ENCODE data around the gene TFAP2A. TPM values are rescaled to one million over a fixed set of nuclear protein-coding genes. Genes with fewer than 3 reads are reported as not detected.
A peak's percentile ranks its signal among the peaks of the same experiment; 100 is the strongest.

Gene TFAP2A
- total and polyA plus RNA-seq, 2 donors from 2014 or later, result 10.1 to 16.2 TPM

- H3K27me3 ChIP-seq (ENCODE audit: control insufficient read depth, insufficient read depth, low read length), result peaks cover 66% of the 10 kb centered on the region
- no peak overlapping the region for H3K9ac ChIP-seq (ENCODE audit: low read length in 3 of 3)
- peaks cover 0 to 4% (median 0%) of the 10 kb centered on the region in 3 donors for H3K9me3 ChIP-seq (ENCODE audit: control insufficient read depth in 2 of 3, insufficient read depth in 1 of 3, low read length in 3 of 3)
- TF ChIP-seq CTCF (IDR thresholded peaks at IDR 0.05; ENCODE audit: borderline replicate concordance, extremely low read depth, insufficient read depth), result no peak
- H3K4me1 ChIP-seq (ENCODE audit: control insufficient read depth in 2 of 3, insufficient read depth in 2 of 3, low read depth in 1 of 3, low read length in 3 of 3), result no peaks in the 10 kb centered on the region
- H3K36me3 ChIP-seq (ENCODE audit: control insufficient read depth in 2 of 3, insufficient read depth in 3 of 3, low read length in 3 of 3), result no peaks in the 10 kb centered on the region
- DNase-seq (peak in 1 of 5 donors; percentile 13), FAIRE-seq (no peak)
- no peak overlapping the region for H3K27ac ChIP-seq (ENCODE audit: low read depth in 2 of 2, low read length in 2 of 2)
- no peak overlapping the region for H3K4me3 ChIP-seq (ENCODE audit: low read length in 3 of 3)
- intact Hi-C loops (cut with DNase I), result no loop called here
Measured at GRCh38 chr6:10395171-10395703, 19.6 kb downstream of the TFAP2A start.

- Histone ChIP-seq H3K9me3 (ENCODE audit: control insufficient read depth in 2 of 3, insufficient read depth in 1 of 3, low read length in 3 of 3) (peaks cover 0 to 4% (median 0%) of the 10 kb centered on the region in 3 donors), H3K27ac (ENCODE audit: low read depth in 2 of 2, low read length in 2 of 2) (no peak overlapping the region), H3K27me3 (ENCODE audit: control insufficient read depth, insufficient read depth, low read length) (peaks cover 71% of the 10 kb centered on the region), H3K9ac (ENCODE audit: low read length in 3 of 3) (no peak overlapping the region), H3K4me1 (ENCODE audit: control insufficient read depth in 2 of 3, insufficient read depth in 2 of 3, low read depth in 1 of 3, low read length in 3 of 3) (no peaks in the 10 kb centered on the region), H3K4me3 (ENCODE audit: low read length in 3 of 3) (no peak overlapping the region), H3K36me3 (ENCODE audit: control insufficient read depth in 2 of 3, insufficient read depth in 3 of 3, low read length in 3 of 3) (no peaks in the 10 kb centered on the region)
- no peak for TF ChIP-seq CTCF (IDR thresholded peaks at IDR 0.05; ENCODE audit: borderline replicate concordance, extremely low read depth, insufficient read depth)
- intact Hi-C loops (cut with DNase I), result no loop called here
- peak in 1 of 5 donors; percentile 15 for DNase-seq
- FAIRE-seq, result no peak
Measured at GRCh38 chr6:10393544-10394225, 21.2 kb downstream of the TFAP2A start.

GRCh38 chr6:10391799-10392198 lies 23.1 kb downstream of the TFAP2A start:
- FAIRE-seq (no peak), DNase-seq (peak in 2 of 5 donors; percentile 10 to 24)
- Histone ChIP-seq H3K27ac (ENCODE audit: low read depth in 2 of 2, low read length in 2 of 2) (no peak overlapping the region), H3K4me1 (ENCODE audit: control insufficient read depth in 2 of 3, insufficient read depth in 2 of 3, low read depth in 1 of 3, low read length in 3 of 3) (no peaks in the 10 kb centered on the region), H3K27me3 (ENCODE audit: control insufficient read depth, insufficient read depth, low read length) (peaks cover 79% of the 10 kb centered on the region), H3K9me3 (ENCODE audit: control insufficient read depth in 2 of 3, insufficient read depth in 1 of 3, low read length in 3 of 3) (peaks cover 0 to 4% (median 0%) of the 10 kb centered on the region in 3 donors), H3K36me3 (ENCODE audit: control insufficient read depth in 2 of 3, insufficient read depth in 3 of 3, low read length in 3 of 3) (no peaks in the 10 kb centered on the region), H3K4me3 (ENCODE audit: low read length in 3 of 3) (no peak overlapping the region), H3K9ac (ENCODE audit: low read length in 3 of 3) (no peak overlapping the region)
- TF ChIP-seq CTCF (IDR thresholded peaks at IDR 0.05; ENCODE audit: borderline replicate concordance, extremely low read depth, insufficient read depth), result no peak
- intact Hi-C loops (cut with DNase I), result no loop called here

All from kidney (tissue), 14 donors.